Measurements from ENCODE around the gene NUMBL.
A peak's percentile ranks its signal among the peaks of the same experiment; 100 is the strongest.
"Not testable (repeated sequence)": the region's sequence is repeated elsewhere in the genome, so short reads cannot be mapped to it uniquely, and the experiment has no call there.

NUMBL gene

GRCh38 chr19:40666803-40667438 is 23.5 kb downstream of the NUMBL start:
- Mint-ChIP-seq H3K27me3 (no peaks in the 10 kb centered on the region), H3K4me1 (peaks cover 31% of the 10 kb centered on the region), H3K27ac (no peak overlapping the region), H3K4me3 (no peak overlapping the region), H3K9me3 (no peaks in the 10 kb centered on the region)
- DNase-seq (no peak), ATAC-seq (no peak)

GRCh38 chr19:40663695-40664692 is 26.5 kb downstream of the NUMBL start:
- H3K4me1 Mint-ChIP-seq, result peaks cover 31% of the 10 kb centered on the region
- H3K9me3 Mint-ChIP-seq, result no peaks in the 10 kb centered on the region
- H3K27me3 Mint-ChIP-seq, result no peaks in the 10 kb centered on the region
- H3K4me3 Mint-ChIP-seq, result peak overlapping the region; percentile 77 to 84
- H3K27ac Mint-ChIP-seq, result peak overlapping the region; percentile 70 to 80
- ATAC-seq (no peak), DNase-seq (peak in 1 of 2 donors; percentile 9)

DNA sequence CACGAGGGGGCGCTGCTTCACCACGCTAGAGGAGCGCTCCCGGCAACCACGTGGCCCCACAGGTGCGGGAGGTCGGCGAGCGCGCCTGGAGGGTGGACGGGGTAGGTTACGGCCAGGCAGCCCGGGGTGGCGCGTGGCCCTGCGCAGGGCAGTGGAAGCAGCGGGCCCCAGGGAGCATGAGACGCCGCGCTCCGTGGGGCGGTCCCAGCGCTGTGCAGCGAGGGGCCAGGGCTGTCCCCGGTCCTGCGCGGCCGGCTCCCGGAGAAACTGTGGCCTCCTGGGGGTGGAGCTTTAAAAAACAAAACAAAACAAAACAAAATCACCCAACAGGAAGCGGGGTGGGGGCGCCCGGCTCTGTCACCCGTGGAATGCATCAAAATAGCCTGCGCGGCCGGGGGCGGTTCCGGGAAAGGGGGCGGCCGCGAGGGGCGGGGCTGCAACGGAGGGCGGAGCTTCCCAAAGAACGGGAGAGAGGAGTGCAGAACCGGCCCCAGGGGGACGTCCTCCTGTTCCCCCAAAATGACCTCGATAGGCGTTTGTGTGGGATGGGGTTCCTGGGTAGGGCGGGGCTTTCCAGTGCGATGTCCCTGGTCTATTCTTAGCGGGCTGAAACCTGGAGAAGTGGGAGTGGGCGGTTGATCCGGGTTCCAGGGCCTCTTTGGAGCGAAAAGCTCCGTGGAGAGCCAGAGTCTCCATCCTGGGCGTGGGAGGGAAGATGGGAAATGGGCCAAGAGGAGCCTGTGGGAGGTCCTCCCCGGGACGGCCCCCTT is 27.3 kb downstream of the NUMBL start:
- Mint-ChIP-seq H3K27me3 (no peaks in the 10 kb centered on the region), H3K9me3 (no peaks in the 10 kb centered on the region), H3K4me3 (peak overlapping the region; percentile 77 to 84), H3K4me1 (peaks cover 31% of the 10 kb centered on the region), H3K27ac (peak overlapping the region; percentile 80 to 90)
- ATAC-seq (peak; percentile 94), DNase-seq (peak; percentile 91 to 94)

- DNase-seq (no peak), ATAC-seq (no peak)
- Mint-ChIP-seq H3K27ac (no peak overlapping the region), H3K9me3 (no peaks in the 10 kb centered on the region), H3K4me3 (no peak overlapping the region), H3K4me1 (peaks cover 26% of the 10 kb centered on the region), H3K27me3 (no peaks in the 10 kb centered on the region)
Observed at GRCh38 chr19:40661616-40662015, 28.8 kb downstream of the NUMBL start.

GRCh38 chr19:40659566-40659965 is 30.9 kb downstream of the NUMBL start:
- ATAC-seq, result no peak
- H3K27ac Mint-ChIP-seq, result no peak overlapping the region

GRCh38 chr19:40659116-40659515 is 31.3 kb downstream of the NUMBL start:
- Mint-ChIP-seq H3K4me3 (no peak overlapping the region), H3K9me3 (no peaks in the 10 kb centered on the region), H3K27ac (no peak overlapping the region), H3K4me1 (peaks cover 23% of the 10 kb centered on the region), H3K27me3 (no peaks in the 10 kb centered on the region)
- DNase-seq (no peak), ATAC-seq (no peak)

More at GRCh38 chr19:40659566-40659965, 30.9 kb downstream of the NUMBL start:
- Mint-ChIP-seq H3K4me3 (no peak overlapping the region), H3K9me3 (no peaks in the 10 kb centered on the region), H3K4me1 (peaks cover 24% of the 10 kb centered on the region), H3K27me3 (no peaks in the 10 kb centered on the region)
- DNase-seq, result no peak

DNA sequence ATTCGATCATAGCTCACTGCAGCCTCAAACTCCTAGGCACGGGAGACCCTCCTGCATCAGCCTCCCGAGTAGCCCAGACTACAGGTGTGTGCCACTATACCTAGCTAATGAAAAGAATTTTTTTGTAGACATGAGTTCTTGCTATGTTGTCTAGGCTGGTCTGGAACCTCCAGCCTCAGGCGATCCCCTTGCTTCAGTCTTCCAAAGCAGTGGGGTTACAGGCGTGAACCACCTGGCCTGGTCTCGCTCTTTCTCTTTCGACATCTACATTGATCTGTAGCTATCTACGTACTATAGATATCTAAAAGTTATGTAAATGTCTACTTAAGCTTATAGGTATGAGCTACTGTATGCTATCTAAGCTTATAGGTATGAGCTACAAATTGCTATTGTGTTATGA is 32.4 kb downstream of the NUMBL start:
- H3K27ac Mint-ChIP-seq, result no peak overlapping the region
- no peak for DNase-seq
- H3K9me3 Mint-ChIP-seq, result no peaks in the 10 kb centered on the region
- H3K4me3 Mint-ChIP-seq, result no peak overlapping the region
- H3K4me1 Mint-ChIP-seq, result peaks cover 13% of the 10 kb centered on the region
- H3K27me3 Mint-ChIP-seq, result no peaks in the 10 kb centered on the region
- no peak for ATAC-seq

GRCh38 chr19:40655684-40656083 is 34.8 kb downstream of the NUMBL start:
- H3K4me1 Mint-ChIP-seq, H3K27ac Mint-ChIP-seq, ATAC-seq, H3K4me3 Mint-ChIP-seq, H3K27me3 Mint-ChIP-seq, DNase-seq, H3K9me3 Mint-ChIP-seq: not testable (repeated sequence)

GRCh38 chr19:40652303-40652702 is 38.1 kb downstream of the NUMBL start:
- not testable (repeated sequence) for H3K4me3 Mint-ChIP-seq, ATAC-seq, DNase-seq, H3K27ac Mint-ChIP-seq, H3K4me1 Mint-ChIP-seq, H3K27me3 Mint-ChIP-seq, H3K9me3 Mint-ChIP-seq

- Mint-ChIP-seq H3K27me3 (peaks cover 12% of the 10 kb centered on the region), H3K4me3 (no peak overlapping the region), H3K9me3 (no peaks in the 10 kb centered on the region), H3K4me1 (peaks cover 7% of the 10 kb centered on the region), H3K27ac (no peak overlapping the region)
- DNase-seq, result no peak
- no peak for ATAC-seq
Observed at GRCh38 chr19:40650749-40651305, 39.6 kb downstream of the NUMBL start.

GRCh38 chr19:40649903-40650675 is 40.4 kb downstream of the NUMBL start:
- ATAC-seq, H3K4me1 Mint-ChIP-seq, H3K4me3 Mint-ChIP-seq, H3K9me3 Mint-ChIP-seq, DNase-seq: not testable (repeated sequence)
- Mint-ChIP-seq H3K27ac (peak overlapping the region in 1 of 2 donors; percentile 42), H3K27me3 (peaks cover 15% of the 10 kb centered on the region)

DNA sequence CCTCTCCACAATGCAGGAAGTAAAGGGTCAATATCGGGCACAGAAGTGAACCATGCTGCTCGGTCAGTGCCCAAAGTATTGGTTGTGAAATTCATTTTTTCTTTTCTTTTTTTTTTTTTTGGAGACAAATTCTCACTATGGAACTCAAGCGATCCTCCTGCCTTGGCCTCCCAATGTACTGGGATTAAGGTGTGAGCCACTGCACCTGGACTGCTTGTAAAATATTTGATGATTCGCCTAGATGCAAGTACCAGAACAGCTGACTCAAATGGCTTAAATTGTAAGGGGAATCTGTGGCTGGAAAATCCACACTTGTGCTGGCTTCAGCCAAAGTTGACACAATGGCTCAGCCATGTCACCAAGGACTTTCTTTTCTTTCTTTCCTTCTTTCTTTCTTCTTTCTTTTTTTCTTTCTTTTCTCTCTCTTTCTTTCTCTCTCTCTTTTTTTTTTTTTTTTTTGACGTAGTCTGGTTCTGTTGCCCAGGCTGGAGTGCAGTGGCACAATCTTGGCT is 43.7 kb downstream of the NUMBL start:
- H3K27ac Mint-ChIP-seq, result no peak overlapping the region
- H3K27me3 Mint-ChIP-seq, result peaks cover 15% of the 10 kb centered on the region
- ATAC-seq (no peak), DNase-seq (no peak)
- H3K4me1 Mint-ChIP-seq, result peaks cover 9% of the 10 kb centered on the region
- H3K9me3 Mint-ChIP-seq, result no peaks in the 10 kb centered on the region
- H3K4me3 Mint-ChIP-seq, result no peak overlapping the region

DNA sequence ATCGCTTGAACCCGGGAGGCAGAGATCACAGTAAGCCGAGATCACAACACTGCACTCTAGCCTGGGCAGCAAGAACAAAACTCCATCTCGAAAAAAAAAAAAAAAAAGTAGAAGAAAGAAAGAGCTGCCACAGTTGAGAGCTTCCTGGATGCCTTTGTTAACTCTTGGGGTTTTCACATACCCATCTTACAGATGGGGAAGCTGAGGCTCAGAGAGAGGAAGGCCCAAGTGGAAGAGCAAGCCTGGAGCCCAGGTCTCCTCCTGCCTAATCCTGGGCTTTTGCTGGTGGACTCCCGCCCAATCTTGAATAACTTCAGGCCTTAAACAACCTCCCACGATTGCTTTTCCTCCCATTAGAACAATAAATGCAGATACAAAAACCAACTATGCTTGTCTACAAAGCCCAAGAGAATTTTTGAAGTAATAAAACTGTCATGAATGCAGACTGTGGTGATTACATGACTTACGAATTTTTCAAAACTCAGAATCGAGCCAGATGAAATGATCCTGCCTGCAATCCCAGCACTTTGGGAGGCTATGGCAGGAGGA is 47.6 kb downstream of the NUMBL start:
- no peaks in the 10 kb centered on the region for H3K9me3 Mint-ChIP-seq

DNA sequence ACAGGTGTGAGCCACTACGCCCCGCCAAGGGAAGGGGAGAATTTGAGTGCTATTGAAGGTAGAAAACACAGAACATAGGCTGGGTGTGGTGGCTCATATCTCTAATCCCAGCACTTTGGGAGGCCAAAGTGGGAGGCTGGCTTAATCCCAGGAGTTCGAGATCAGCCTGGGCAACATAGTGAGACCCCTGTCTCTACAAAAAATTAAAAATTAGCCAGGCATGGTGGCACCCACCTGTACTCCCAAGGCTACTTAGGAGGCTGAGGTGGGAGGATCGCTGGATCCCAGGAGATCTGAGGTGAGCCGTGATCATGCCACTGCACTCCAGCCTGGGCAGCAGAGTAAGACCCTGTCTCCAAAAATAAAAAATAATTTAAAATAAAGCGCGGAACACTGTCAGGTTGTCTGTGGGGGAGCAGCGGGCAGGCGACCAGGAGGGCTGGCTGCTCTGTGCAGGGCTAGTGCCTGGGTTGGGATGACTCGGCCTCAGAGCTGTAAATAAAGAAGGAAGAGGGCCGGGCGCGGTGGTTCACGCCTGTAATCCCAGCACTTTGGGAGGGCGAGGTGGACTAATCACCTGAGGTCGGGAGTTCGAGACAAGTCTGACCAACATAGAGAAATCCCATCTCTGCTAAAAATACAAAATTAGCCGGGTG is 48.3 kb downstream of the NUMBL start:
- ATAC-seq (no peak), DNase-seq (no peak)
- peaks cover 36% of the 10 kb centered on the region for H3K27me3 Mint-ChIP-seq
- H3K4me3 Mint-ChIP-seq, result no peak overlapping the region
- peaks cover 20% of the 10 kb centered on the region for H3K4me1 Mint-ChIP-seq
- no peaks in the 10 kb centered on the region for H3K9me3 Mint-ChIP-seq
- peak overlapping the region in 1 of 2 donors; percentile 83 for H3K27ac Mint-ChIP-seq

More for the DNA sequence above, 47.6 kb downstream of the NUMBL start:
- Mint-ChIP-seq H3K4me3 (no peak overlapping the region), H3K27me3 (peaks cover 36% of the 10 kb centered on the region), H3K27ac (no peak overlapping the region), H3K4me1 (peaks cover 20% of the 10 kb centered on the region)
- no peak for ATAC-seq
- DNase-seq, result no peak
